HepG2 (cell line): ENCODE data around the gene PPP1R9B.

Experiments used
- MAFK ChIP-seq, 2 experiments: IDR thresholded peaks in 1 of 2; conservative IDR thresholded peaks in 1 of 2; 2 replicates each; pipeline ENCODE4 v1.6.1; 2011; ENCODE audit warnings: improper control_type of control experiment in 2 of 2, low read length in 2 of 2
- NFE2 ChIP-seq: sonication (generic); formaldehyde crosslinking; IDR thresholded peaks from 2 replicates; pipeline ENCODE4 v1.4.0; 2020; ENCODE audit warnings: missing genetic modification reagents
- POLR2A ChIP-seq, 2 experiments: IDR thresholded peaks; 2 replicates each; pipeline ENCODE4 v1.6.1; 2011; ENCODE audit warnings: low read depth in 2 of 2, low read length in 2 of 2, mild to moderate bottlenecking in 1 of 2, moderate library complexity in 1 of 2; ENCODE audit not compliant: insufficient read depth in 1 of 2
- POLR2AphosphoS5 ChIP-seq: IDR thresholded peaks from 2 replicates; pipeline ENCODE4 v1.6.1; 2012; ENCODE audit warnings: low read depth, low read length
- SMC3 ChIP-seq: IDR thresholded peaks from 2 replicates; pipeline ENCODE4 v1.6.1; 2011; ENCODE audit warnings: low read length, improper control_type of control experiment

DNA sequence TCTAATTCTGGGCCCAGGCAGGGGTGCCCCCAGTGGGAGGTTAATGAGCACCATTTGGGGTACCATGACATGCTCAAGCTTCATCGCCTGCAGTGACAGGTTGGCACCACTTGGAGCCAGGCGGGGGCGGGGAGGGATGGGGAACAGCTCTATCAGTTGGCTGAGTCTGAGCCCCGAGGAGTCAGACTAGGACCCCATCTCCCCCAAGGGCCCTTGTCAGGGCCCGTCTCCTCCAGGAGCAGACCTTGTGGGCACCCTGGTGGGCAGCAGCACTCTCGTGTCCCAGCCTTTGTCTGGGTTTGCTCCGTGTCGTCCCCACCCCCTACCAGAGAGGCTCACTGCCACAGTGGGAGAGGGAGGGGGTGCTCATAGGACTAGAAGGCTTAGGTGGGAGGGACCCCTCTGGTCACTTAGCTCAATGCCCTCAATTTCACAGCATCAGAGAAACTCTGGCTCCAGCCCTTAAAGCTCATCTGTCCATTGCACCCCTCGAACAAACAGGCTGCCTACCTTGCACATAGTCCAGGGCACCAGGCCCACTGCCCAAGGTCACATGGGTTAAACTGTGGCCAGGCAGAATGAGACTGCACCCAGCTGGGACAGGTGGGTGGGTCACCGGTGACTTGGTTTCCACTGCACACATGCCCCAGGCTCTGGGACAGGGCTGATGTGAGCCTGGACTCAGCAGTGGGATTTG lies 4.1 kb downstream of the PPP1R9B start:
- TF ChIP-seq NFE2 (CRISPR knock-in tag) (no peak), POLR2AphosphoS5 (no peak), POLR2A (IDR thresholded peaks at IDR 0.05; ENCODE audit: insufficient read depth in 1 of 2, low read depth in 2 of 2, low read length in 2 of 2) (no peak), SMC3 (no peak), MAFK (conservative IDR thresholded peaks at IDR 0.05 in 1 of 2, IDR thresholded peaks at IDR 0.05 in 1 of 2; ENCODE audit: low read length in 2 of 2) (no peak)
